ENCODE results near the gene WDR33. TPM values are rescaled to one million over a fixed set of nuclear protein-coding genes. Genes with fewer than 3 reads are reported as not detected.

Gene WDR33
- total RNA-seq, 2 experiments from 2014 or later, result 70.7 to 96.6 TPM

- CTCF ChIA-PET (ENCODE audit: unreplicated experiment), result no interaction called here
- intact Hi-C loops (cut with micrococcal nuclease; ENCODE audit: unreplicated experiment), result no loop called here
These were observed 75.9 kb downstream of the WDR33 start for GRCh38 chr2:127735044-127735443.

GRCh38 chr2:127733816-127734537, 77.0 kb downstream of the WDR33 start:
- no TSS peak for BruUV-seq (replicated peaks)
- Histone ChIP-seq H3K9me2 (ENCODE audit: insufficient read depth, low read length) (no peaks in the 10 kb centered on the region), H3K27ac (ENCODE audit: low read depth, low read length, poor library complexity, severe bottlenecking) (no peak overlapping the region), H3K79me2 (ENCODE audit: insufficient read depth, low read depth, low read length) (no peaks in the 10 kb centered on the region), H3K4me2 (ENCODE audit: low read length) (no peak overlapping the region), H4K20me1 (ENCODE audit: insufficient read depth, low read length) (no peaks in the 10 kb centered on the region; the same call in 1 of the 2 replicates), H3K4me1 (ENCODE audit: insufficient read depth, low read length, poor library complexity, severe bottlenecking) (no peaks in the 10 kb centered on the region), H3K4me3 (ENCODE audit: low read depth, low read length, poor library complexity, severe bottlenecking) (no peak overlapping the region), H2AFZ (ENCODE audit: low read length) (no peak overlapping the region), H3K9me3 (ENCODE audit: low read length) (no peaks in the 10 kb centered on the region), H3K36me3 (ENCODE audit: insufficient read depth, low read length) (peaks cover 56% of the 10 kb centered on the region)
- TF ChIP-seq CTCF (conservative IDR thresholded peaks at IDR 0.05; ENCODE audit: low read length), result no peak
- no peak for TF ChIP-seq EZH2phosphoT487 (IDR thresholded peaks at IDR 0.05; ENCODE audit: borderline replicate concordance, low read depth, low read length)
- ChIA-PET CTCF (ENCODE audit: unreplicated experiment) (no interaction called here), POLR2A (interaction anchor here (0.9 to 1.2 kb wide), 3 partner anchors 9 to 59 kb away, joined by 3 to 5 read pairs (median 4); no protein-coding TSS in a partner anchor)
- intact Hi-C loops (cut with micrococcal nuclease; ENCODE audit: unreplicated experiment), result no loop called here
- DNase-seq (ENCODE audit: low spot score), result no peak

More at GRCh38 chr2:127735044-127735443, 75.9 kb downstream of the WDR33 start:
- Histone ChIP-seq H3K4me2 (ENCODE audit: low read length) (no peak overlapping the region), H3K27ac (ENCODE audit: low read depth, low read length, poor library complexity, severe bottlenecking) (no peak overlapping the region), H2AFZ (ENCODE audit: low read length) (no peak overlapping the region), H3K36me3 (ENCODE audit: insufficient read depth, low read length) (peaks cover 65% of the 10 kb centered on the region), H3K9me2 (ENCODE audit: insufficient read depth, low read length) (no peaks in the 10 kb centered on the region), H4K20me1 (ENCODE audit: insufficient read depth, low read length) (no peaks in the 10 kb centered on the region; the same call in 1 of the 2 replicates), H3K9me3 (ENCODE audit: low read length) (no peaks in the 10 kb centered on the region), H3K4me3 (ENCODE audit: low read depth, low read length, poor library complexity, severe bottlenecking) (no peak overlapping the region), H3K79me2 (ENCODE audit: insufficient read depth, low read depth, low read length) (no peaks in the 10 kb centered on the region), H3K4me1 (ENCODE audit: insufficient read depth, low read length, poor library complexity, severe bottlenecking) (no peaks in the 10 kb centered on the region)
- BruUV-seq (replicated peaks), result no TSS peak
- no peak for DNase-seq (ENCODE audit: low spot score)
- TF ChIP-seq CTCF (conservative IDR thresholded peaks at IDR 0.05; ENCODE audit: low read length) (no peak), EZH2phosphoT487 (IDR thresholded peaks at IDR 0.05; ENCODE audit: borderline replicate concordance, low read depth, low read length) (no peak)
- POLR2A ChIA-PET, result interaction anchor here (0.9 to 1.2 kb wide), 3 partner anchors 9 to 58 kb away, joined by 3 to 5 read pairs (median 4); no protein-coding TSS in a partner anchor

Data from OCI-LY7 (cell line).